ENCODE data around the gene HSD17B10.

Gene HSD17B10

GRCh38 chrX:53452812-53453211 lies 18.6 kb upstream of the HSD17B10 start:
- no peak for DNase-seq (ENCODE audit: low read depth)
- peaks cover 4% of the 10 kb centered on the region for H3K27me3 ChIP-seq (replicated peaks; ENCODE audit: control insufficient read depth, insufficient read depth, low read length)
- peaks cover 2% of the 10 kb centered on the region for H3K4me1 ChIP-seq (ENCODE audit: control insufficient read depth, insufficient read depth, low read length)
- no peak overlapping the region for H3K4me3 ChIP-seq (ENCODE audit: low read length)
- H3K9ac ChIP-seq (ENCODE audit: low read length): no peak overlapping the region
- H3K36me3 ChIP-seq (ENCODE audit: control insufficient read depth, insufficient read depth, low read length, severe bottlenecking): no peaks in the 10 kb centered on the region
- H3K9me3 ChIP-seq (ENCODE audit: control insufficient read depth, low read length): no peaks in the 10 kb centered on the region

DNA sequence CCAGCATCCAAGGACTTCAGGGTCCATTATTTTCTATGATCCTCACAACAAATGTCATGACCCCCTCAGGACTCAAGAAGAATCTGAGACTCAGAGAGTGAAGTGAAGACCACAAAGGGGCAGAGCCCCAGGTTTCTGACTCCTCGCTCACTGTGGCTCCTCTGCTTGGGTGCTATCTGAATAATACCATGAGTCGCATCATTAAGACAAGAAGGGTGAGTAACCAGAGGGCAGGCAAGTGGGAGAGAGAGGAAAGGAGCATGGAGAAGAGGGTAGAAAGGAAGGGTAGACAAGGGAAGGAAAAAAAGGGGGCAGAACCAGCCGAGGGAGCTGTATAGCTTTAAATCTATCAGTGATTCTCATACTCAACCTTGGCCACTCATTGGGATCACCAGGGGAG lies 15.5 kb upstream of the HSD17B10 start:
- Histone ChIP-seq H3K4me3 (ENCODE audit: low read length) (no peak overlapping the region), H3K9ac (ENCODE audit: low read length) (no peak overlapping the region), H3K9me3 (ENCODE audit: control insufficient read depth, low read length) (no peaks in the 10 kb centered on the region), H3K4me1 (ENCODE audit: control insufficient read depth, insufficient read depth, low read length) (no peaks in the 10 kb centered on the region), H3K27me3 (replicated peaks; ENCODE audit: control insufficient read depth, insufficient read depth, low read length) (peaks cover 7% of the 10 kb centered on the region), H3K36me3 (ENCODE audit: control insufficient read depth, insufficient read depth, low read length, severe bottlenecking) (no peaks in the 10 kb centered on the region)
- DNase-seq (ENCODE audit: low read depth): no peak

- no peak overlapping the region for H3K4me3 ChIP-seq (ENCODE audit: low read length)
Measured at GRCh38 chrX:53447441-53447840, 13.3 kb upstream of the HSD17B10 start.

GRCh38 chrX:53445977-53446376 lies 11.8 kb upstream of the HSD17B10 start:
- no peak overlapping the region for H3K4me3 ChIP-seq (ENCODE audit: low read length)
- H3K9ac ChIP-seq (ENCODE audit: low read length): no peak overlapping the region
- H3K4me1 ChIP-seq (ENCODE audit: control insufficient read depth, insufficient read depth, low read length): peaks cover 10% of the 10 kb centered on the region
- H3K36me3 ChIP-seq (ENCODE audit: control insufficient read depth, insufficient read depth, low read length, severe bottlenecking): no peaks in the 10 kb centered on the region
- no peaks in the 10 kb centered on the region for H3K9me3 ChIP-seq (ENCODE audit: control insufficient read depth, low read length)
- DNase-seq (ENCODE audit: low read depth): peak; percentile 67
- peaks cover 17% of the 10 kb centered on the region for H3K27me3 ChIP-seq (replicated peaks; ENCODE audit: control insufficient read depth, insufficient read depth, low read length)

More at GRCh38 chrX:53447441-53447840, 13.3 kb upstream of the HSD17B10 start:
- no peaks in the 10 kb centered on the region for H3K36me3 ChIP-seq (ENCODE audit: control insufficient read depth, insufficient read depth, low read length, severe bottlenecking)
- H3K9ac ChIP-seq (ENCODE audit: low read length): no peak overlapping the region
- DNase-seq (ENCODE audit: low read depth): no peak
- H3K27me3 ChIP-seq (replicated peaks; ENCODE audit: control insufficient read depth, insufficient read depth, low read length): peaks cover 17% of the 10 kb centered on the region
- no peaks in the 10 kb centered on the region for H3K9me3 ChIP-seq (ENCODE audit: control insufficient read depth, low read length)
- no peaks in the 10 kb centered on the region for H3K4me1 ChIP-seq (ENCODE audit: control insufficient read depth, insufficient read depth, low read length)

DNA sequence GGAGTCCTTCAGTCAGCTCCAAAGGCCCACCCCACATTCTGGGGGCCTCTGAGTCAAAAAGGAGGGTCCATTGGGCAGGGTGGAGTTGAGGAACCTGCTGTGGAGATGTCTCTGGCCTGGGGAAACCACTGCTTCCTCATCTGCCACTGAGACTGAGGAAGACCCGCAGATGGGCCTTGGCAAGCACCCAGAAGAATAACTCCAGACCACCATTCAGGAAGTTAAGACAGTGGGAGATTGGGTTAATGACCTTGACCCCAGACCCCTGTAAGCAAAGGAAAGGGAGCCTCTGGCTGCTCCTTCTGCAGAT lies 8.1 kb upstream of the HSD17B10 start:
- H3K27me3 ChIP-seq (replicated peaks; ENCODE audit: control insufficient read depth, insufficient read depth, low read length): peaks cover 23% of the 10 kb centered on the region
- no peak overlapping the region for H3K4me3 ChIP-seq (ENCODE audit: low read length)
- no peak overlapping the region for H3K9ac ChIP-seq (ENCODE audit: low read length)
- H3K36me3 ChIP-seq (ENCODE audit: control insufficient read depth, insufficient read depth, low read length, severe bottlenecking): no peaks in the 10 kb centered on the region
- no peak for DNase-seq (ENCODE audit: low read depth)
- H3K9me3 ChIP-seq (ENCODE audit: control insufficient read depth, low read length): no peaks in the 10 kb centered on the region
- peaks cover 17% of the 10 kb centered on the region for H3K4me1 ChIP-seq (ENCODE audit: control insufficient read depth, insufficient read depth, low read length)

GRCh38 chrX:53441531-53442321 lies 7.6 kb upstream of the HSD17B10 start:
- DNase-seq (ENCODE audit: low read depth): peak; percentile 74
- Histone ChIP-seq H3K36me3 (ENCODE audit: control insufficient read depth, insufficient read depth, low read length, severe bottlenecking) (no peaks in the 10 kb centered on the region), H3K9ac (ENCODE audit: low read length) (no peak overlapping the region), H3K4me1 (ENCODE audit: control insufficient read depth, insufficient read depth, low read length) (peaks cover 17% of the 10 kb centered on the region), H3K27me3 (replicated peaks; ENCODE audit: control insufficient read depth, insufficient read depth, low read length) (peaks cover 29% of the 10 kb centered on the region), H3K4me3 (ENCODE audit: low read length) (peak overlapping the region; percentile 70), H3K9me3 (ENCODE audit: control insufficient read depth, low read length) (no peaks in the 10 kb centered on the region)

DNA sequence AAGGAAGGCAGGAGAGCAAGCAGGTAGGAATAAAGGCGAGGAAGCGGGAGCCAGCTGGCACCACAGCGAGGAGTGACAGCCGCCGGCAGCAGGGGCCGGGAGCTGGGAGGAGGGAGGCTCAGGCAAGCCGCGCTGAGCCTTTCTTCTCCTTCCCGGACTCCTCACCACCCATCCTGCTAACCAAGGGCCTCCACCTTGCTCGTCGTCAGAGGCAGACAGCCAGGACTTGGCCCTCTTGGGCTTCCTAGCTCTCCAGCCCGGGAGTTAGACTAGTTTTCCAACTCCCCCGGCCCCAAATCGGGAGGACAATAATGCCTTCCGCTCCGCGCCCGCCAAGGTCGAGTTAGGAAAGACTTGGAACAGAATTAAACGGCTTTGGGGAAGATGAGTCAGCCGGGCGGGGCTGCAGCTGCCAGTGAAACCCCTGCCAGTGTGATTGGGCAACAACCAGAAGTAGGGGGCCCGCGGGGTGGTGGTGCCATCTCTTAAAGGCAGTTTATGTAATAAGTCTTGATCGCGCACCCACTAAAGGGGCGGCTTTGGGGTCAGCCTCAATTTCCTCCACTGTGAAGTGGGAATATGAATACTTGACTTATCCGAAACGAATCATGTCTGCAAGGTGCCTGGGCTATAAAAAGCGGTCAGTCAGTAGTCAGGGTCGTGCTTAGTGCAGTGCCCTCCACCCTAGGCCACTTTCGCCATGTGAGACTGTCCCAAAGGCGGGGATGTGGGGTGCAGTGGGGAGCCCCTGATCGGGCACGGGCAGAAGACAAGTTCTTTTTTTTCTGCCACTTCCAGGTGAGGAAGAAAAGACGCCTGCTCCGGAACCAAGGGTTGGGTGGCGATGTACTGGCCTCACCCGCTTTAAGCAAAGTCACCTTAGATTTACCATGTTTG lies 6.7 kb upstream of the HSD17B10 start:
- peak overlapping the region; percentile 14 for H3K9ac ChIP-seq (ENCODE audit: low read length)
- peak overlapping the region; percentile 70 for H3K4me3 ChIP-seq (ENCODE audit: low read length)
- peak; percentile 90 for DNase-seq (ENCODE audit: low read depth)

GRCh38 chrX:53440101-53440500 lies 5.9 kb upstream of the HSD17B10 start:
- DNase-seq (ENCODE audit: low read depth): no peak
- Histone ChIP-seq H3K4me1 (ENCODE audit: control insufficient read depth, insufficient read depth, low read length) (peaks cover 17% of the 10 kb centered on the region), H3K4me3 (ENCODE audit: low read length) (no peak overlapping the region), H3K27me3 (replicated peaks; ENCODE audit: control insufficient read depth, insufficient read depth, low read length) (peaks cover 31% of the 10 kb centered on the region), H3K9me3 (ENCODE audit: control insufficient read depth, low read length) (no peaks in the 10 kb centered on the region), H3K36me3 (ENCODE audit: control insufficient read depth, insufficient read depth, low read length, severe bottlenecking) (no peaks in the 10 kb centered on the region), H3K9ac (ENCODE audit: low read length) (no peak overlapping the region)

More for the DNA sequence above, 6.7 kb upstream of the HSD17B10 start:
- H3K36me3 ChIP-seq (ENCODE audit: control insufficient read depth, insufficient read depth, low read length, severe bottlenecking): no peaks in the 10 kb centered on the region
- peaks cover 31% of the 10 kb centered on the region for H3K27me3 ChIP-seq (replicated peaks; ENCODE audit: control insufficient read depth, insufficient read depth, low read length)
- H3K9me3 ChIP-seq (ENCODE audit: control insufficient read depth, low read length): no peaks in the 10 kb centered on the region
- peaks cover 17% of the 10 kb centered on the region for H3K4me1 ChIP-seq (ENCODE audit: control insufficient read depth, insufficient read depth, low read length)

DNA sequence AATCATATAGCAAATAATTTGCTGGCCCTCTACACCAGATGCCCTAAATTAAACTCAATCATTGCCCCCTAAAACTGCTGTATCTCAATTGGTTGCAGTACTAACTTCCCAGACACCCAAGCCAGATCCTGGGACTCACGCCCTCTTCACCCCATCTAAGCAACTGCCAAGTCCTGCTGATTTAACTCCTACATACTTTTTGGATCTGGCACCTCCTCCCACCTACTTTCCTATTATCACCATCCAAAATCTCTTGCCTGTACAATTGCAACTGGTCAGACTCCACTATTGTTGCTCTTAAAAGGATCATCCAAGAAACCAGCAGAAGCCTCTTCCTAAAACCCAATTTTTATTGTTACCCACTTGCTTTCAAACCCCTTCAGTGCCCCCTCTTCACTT lies 4.7 kb upstream of the HSD17B10 start:
- no peaks in the 10 kb centered on the region for H3K36me3 ChIP-seq (ENCODE audit: control insufficient read depth, insufficient read depth, low read length, severe bottlenecking)
- peaks cover 23% of the 10 kb centered on the region for H3K4me1 ChIP-seq (ENCODE audit: control insufficient read depth, insufficient read depth, low read length)
- peaks cover 25% of the 10 kb centered on the region for H3K27me3 ChIP-seq (replicated peaks; ENCODE audit: control insufficient read depth, insufficient read depth, low read length)
- no peaks in the 10 kb centered on the region for H3K9me3 ChIP-seq (ENCODE audit: control insufficient read depth, low read length)
- no peak overlapping the region for H3K9ac ChIP-seq (ENCODE audit: low read length)
- H3K4me3 ChIP-seq (ENCODE audit: low read length): no peak overlapping the region
- DNase-seq (ENCODE audit: low read depth): no peak

DNA sequence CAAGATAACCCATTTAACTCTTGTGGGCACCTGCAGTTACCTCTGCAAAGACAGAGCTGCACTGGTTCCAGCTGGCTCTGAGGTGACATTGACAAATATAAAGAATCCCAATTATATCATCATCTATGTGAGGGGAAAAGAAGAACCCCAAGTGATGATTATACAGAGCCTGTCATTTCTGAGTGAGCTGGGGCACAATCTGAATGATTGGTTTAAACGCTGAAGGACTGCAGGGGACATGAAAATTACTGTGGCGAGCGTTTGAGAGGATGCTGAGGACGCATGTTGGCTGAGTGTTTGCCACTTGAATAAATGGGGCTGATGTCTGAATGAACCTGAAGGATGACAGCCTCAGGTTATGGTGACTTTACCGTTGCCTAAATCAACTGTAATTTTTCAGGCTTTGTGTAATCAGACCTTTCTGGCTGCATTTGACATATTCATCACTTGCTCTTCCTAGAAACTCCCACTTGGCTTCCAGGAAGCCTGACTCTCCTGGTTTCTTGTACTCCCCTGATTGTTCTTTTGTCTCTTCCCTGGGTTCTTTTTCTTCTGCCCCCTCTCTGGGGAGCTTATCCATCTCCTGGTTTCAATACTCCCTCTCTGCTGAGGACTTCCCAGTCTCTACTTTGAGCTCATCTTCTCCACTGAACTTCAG lies 4.1 kb upstream of the HSD17B10 start:
- no peak overlapping the region for H3K9ac ChIP-seq (ENCODE audit: low read length)
- peaks cover 21% of the 10 kb centered on the region for H3K27me3 ChIP-seq (replicated peaks; ENCODE audit: control insufficient read depth, insufficient read depth, low read length)
- peaks cover 25% of the 10 kb centered on the region for H3K4me1 ChIP-seq (ENCODE audit: control insufficient read depth, insufficient read depth, low read length)
- H3K36me3 ChIP-seq (ENCODE audit: control insufficient read depth, insufficient read depth, low read length, severe bottlenecking): no peaks in the 10 kb centered on the region
- H3K9me3 ChIP-seq (ENCODE audit: control insufficient read depth, low read length): no peaks in the 10 kb centered on the region
- no peak for DNase-seq (ENCODE audit: low read depth)
- no peak overlapping the region for H3K4me3 ChIP-seq (ENCODE audit: low read length)

- Histone ChIP-seq H3K4me3 (ENCODE audit: low read length) (no peak overlapping the region), H3K27me3 (replicated peaks; ENCODE audit: control insufficient read depth, insufficient read depth, low read length) (peaks cover 21% of the 10 kb centered on the region), H3K9ac (ENCODE audit: low read length) (no peak overlapping the region), H3K36me3 (ENCODE audit: control insufficient read depth, insufficient read depth, low read length, severe bottlenecking) (peaks cover 3% of the 10 kb centered on the region), H3K4me1 (ENCODE audit: control insufficient read depth, insufficient read depth, low read length) (peaks cover 27% of the 10 kb centered on the region), H3K9me3 (ENCODE audit: control insufficient read depth, low read length) (no peaks in the 10 kb centered on the region)
- DNase-seq (ENCODE audit: low read depth): no peak
Measured at GRCh38 chrX:53437206-53437605, 3.0 kb upstream of the HSD17B10 start.
